Stimulated activated CD4-positive, alpha-beta T cell treated with anti-CD3 and anti-CD28 coated beads, TNF-alpha, amount 100 ng/mL, for 48 hours (primary cell): ENCODE results near the gene ANKRD28.
"Not testable (repeated sequence)": the region's sequence is repeated elsewhere in the genome, so short reads cannot be mapped to it uniquely, and the experiment has no call there.

ENCODE experiments used
- DNase-seq, 3 donors: peaks; one replicate each; pipeline ENCODE4 v3.0.0-alpha.2; 2020; ENCODE audit warnings: low read depth in 3 of 3

The ANKRD28 gene

DNA sequence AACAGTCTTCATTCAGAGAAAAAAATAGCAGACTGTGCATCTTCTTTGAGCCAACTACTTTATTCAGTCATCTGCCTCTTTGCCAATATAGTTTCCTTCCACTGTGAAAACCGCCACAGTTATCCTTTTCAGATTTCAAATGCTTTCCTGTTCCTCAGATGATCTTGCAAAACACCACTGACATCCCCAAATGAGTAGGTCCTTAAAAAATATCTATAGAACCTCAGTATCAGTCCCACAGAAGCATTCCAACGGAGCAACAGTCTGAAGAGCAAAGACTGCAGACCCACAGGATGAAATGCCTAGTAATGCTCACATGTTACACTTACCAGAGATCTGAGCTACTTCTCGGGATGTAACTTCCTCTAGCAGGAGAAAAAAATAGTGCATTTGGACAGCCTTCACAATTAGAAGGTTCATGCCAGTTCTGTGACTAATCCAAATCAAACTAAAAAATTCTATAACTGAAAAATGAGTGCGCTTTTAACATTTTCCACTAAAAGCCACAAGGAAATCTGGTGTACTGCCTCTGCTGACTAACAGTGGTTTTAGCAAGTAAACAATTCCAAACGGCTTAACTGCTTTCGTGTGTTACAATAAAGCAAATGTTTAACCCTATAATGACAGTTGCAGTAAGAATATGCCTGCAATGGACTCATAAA, at the start of gene ANKRD28:
TSS of gene ANKRD28 (minus strand) at position 338 of the 662 bp plus-strand sequence. CDS start 1,458 bp downstream, outside the sequence.
- no peak for DNase-seq

GRCh38 chr3:15847239-15847638, 49.5 kb upstream of the ANKRD28 start:
- DNase-seq: no peak

DNA sequence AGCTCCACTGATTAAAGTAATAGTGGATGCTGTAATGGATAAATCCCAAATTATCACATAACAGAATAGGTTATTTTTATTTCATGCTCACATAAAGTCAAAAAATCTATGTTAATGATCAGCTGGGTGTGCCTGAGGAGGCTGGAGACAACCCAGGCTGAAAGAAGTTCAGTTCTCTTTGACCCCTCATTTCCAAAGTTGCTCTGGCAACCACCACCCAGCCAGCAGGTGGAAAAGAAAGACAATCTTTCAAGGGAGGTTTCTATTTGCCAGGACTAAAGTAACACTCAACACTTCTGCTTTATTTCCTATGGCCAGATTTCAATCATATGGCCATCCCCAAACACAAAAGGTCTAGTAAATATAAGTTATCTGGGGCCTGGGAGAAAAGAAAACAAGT, 48.8 kb upstream of the ANKRD28 start:
- no peak for DNase-seq

DNA sequence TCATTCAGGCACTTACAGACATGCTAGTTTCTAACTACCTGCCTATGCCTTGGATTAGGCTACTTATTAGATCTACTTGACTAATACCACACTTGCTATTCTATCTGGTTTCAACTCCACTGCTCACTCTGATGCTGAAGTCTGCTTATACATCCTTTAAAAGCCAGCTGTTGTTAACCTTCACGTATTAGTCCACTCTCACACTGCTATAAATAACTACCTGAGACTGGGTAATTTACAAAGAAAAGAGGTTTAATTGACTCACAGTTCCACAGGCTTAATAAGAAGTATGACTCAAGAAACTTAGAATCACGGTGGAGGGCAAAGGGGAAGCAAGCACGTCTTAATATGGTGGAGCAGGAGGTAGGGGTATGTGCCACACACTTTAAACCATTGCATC, 47.7 kb upstream of the ANKRD28 start:
- no peak for DNase-seq

DNA sequence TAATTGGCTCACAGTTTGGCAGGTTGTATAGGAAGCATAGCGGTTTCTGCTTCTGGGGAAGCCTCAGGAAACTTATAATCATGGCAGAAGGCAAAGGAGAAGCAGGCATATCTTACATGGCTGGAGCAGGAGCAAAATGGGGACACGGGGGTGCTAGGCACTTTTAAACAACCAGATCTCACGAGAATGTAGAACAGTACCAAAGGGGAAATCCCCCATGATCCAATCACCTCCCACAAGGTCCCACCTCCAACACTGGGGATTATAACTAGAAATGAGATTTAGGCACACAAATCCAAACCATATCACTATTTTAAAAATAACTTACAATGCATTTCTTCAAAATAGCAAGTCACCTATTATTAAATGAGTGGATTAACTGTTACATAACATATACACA, 47.1 kb upstream of the ANKRD28 start:
- DNase-seq: no peak

- not testable (repeated sequence) for DNase-seq
These were observed 43.6 kb upstream of the ANKRD28 start for GRCh38 chr3:15841091-15841973.

- no peak for DNase-seq
These were observed 41.8 kb upstream of the ANKRD28 start for GRCh38 chr3:15839568-15839967.

- no peak for DNase-seq
These were observed 34.1 kb upstream of the ANKRD28 start for GRCh38 chr3:15831927-15832326.

DNA sequence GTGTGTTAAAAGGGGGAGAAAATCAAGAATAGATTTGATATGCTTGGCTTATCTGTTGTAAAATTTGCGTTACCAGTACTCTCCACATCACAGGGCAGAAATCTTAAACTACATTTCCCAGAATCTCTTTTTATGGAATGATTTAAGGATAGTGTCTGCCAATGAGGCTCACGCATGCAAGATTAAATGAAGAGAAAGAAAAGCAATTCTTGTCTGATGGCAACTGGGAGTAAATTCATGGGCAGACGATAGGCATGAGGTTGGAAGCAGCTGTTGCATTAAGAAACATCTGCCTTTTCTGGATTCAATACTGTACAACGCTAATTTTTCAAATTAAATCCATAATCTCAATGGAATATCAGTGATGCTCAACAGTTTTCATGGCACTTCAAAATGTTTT, 27.2 kb upstream of the ANKRD28 start:
- no peak for DNase-seq

DNA sequence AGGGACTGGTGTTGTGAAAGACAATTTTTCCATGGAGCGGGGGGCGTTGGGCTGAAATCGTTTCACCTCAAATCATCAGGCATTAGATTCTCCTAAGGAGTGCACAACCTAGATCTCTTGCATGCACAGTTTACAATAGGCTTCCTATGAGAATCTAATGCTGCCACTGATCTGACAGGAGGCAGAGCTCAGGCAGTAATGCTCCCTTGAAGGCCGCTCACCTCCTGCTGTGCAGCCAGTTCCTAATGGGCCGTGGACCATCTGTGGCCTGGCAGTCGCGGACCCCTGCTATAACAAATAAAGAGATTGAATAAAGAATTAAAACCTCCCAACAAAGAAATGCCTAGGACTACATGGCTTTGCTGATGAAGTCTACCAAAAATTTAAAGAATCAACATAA, 25.3 kb upstream of the ANKRD28 start:
- no peak for DNase-seq

GRCh38 chr3:15822281-15822680, 24.5 kb upstream of the ANKRD28 start:
- no peak for DNase-seq

DNA sequence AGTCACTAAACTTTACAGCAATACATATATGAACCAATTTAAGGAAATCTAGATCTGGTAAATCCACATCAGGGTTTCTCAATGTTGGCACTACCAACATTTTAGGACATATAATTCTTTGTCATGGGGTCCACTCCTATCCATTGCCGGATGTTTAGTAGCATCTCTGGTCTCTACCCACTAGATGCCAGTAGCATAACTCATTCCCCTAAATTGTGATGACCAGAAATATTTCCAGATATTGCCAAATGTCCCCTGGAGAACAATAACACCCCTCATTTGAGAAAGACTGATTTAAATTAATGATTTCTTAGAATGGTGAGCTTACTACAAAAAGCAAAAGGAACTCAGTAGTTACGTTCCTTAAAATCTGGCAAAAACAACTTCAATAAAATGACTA, 23.1 kb upstream of the ANKRD28 start:
- no peak for DNase-seq

GRCh38 chr3:15819576-15819975, 21.8 kb upstream of the ANKRD28 start:
- DNase-seq: no peak

DNA sequence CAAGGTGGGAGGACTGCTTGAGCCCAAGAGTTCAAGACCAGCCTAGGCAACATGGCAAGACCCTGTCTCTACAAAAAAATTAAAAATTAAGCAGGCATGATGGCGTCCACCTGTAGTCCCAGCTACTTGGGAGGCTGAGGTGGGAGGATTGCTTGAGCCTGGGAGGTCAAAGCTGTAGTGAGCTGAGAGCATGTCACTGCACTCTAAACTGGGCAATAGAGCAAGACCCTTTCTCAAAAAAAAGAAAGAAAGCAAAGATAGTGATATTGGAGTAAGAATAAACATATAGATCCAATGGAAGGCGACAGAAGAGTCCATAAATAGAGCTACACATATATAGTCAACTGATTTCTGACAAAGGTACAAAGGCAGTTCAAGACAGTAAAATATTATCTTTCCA, 21.3 kb upstream of the ANKRD28 start:
- DNase-seq: no peak

GRCh38 chr3:15815696-15816095, 17.9 kb upstream of the ANKRD28 start:
- no peak for DNase-seq

GRCh38 chr3:15813079-15813478, 15.3 kb upstream of the ANKRD28 start:
- DNase-seq: not testable (repeated sequence)

- DNase-seq: no peak
These were observed 14.4 kb upstream of the ANKRD28 start for GRCh38 chr3:15812183-15812582.

DNA sequence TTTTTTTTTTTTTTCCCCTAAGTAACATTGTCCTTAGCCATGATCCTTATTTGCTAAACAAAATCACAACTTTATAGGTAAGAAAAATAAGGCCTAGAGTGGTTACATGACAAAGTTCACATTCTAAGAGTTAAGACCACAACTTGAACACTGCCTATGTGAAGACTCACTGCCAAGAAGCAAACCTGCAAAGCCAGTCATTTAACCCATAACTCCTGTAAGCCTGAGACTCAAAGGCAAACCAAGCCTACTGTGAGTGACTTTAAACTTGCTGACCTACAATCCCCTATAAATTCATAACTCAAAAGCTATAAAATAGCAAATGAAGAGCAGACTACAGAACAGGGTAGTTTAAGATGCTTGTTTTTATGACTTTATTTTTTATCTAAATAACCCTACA, 12.9 kb upstream of the ANKRD28 start:
- DNase-seq: no peak

DNA sequence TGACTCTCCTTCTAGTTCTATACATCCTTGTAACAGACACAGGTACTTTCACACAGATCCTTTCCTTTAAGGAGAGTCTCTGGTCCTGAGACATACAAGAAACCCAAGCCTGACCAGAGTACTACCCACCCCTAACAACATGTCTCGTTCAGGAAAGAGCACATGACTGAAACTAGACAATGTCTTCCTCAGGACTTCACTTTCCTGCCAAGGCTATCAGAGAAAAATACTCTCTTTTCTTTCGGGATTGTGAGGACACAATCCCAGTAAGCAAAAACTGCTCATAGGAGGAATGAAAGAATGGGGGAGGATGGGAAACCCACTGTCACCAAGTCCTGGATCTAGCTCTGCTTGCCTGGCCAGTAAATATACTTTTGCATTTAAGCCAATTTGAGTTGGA, 11.5 kb upstream of the ANKRD28 start:
- DNase-seq: no peak

DNA sequence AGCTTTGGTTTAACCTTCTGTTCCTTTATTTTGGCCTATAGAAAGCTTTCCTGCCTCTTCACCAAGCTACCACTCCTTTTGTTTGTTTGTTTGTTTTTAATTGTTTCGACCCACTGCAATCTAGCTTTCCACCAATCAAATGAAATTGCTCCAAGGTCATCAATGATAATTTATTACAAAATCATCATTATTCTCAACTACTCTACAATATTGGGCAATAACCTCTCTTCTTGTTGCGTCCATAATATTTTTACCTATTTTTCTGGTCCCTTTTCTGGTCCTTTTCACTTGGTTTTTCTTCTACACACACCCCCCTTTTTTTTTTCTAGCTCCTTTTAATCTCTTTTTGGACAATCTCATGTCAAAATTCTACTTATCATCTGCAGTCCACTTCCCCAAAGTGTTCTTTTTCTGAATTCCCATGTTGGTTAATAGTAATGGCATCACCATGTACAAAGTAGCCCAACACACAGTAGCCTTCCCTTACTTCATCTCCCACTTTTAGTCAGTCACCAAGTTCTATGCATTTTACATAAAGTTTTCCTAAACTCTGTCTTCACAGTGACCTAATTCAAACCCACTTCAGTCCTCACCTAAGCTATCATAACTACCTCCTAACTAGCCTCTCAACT, 11.0 kb upstream of the ANKRD28 start:
- DNase-seq: no peak

- DNase-seq: no peak
These were observed 8.0 kb upstream of the ANKRD28 start for GRCh38 chr3:15805756-15806266.

DNA sequence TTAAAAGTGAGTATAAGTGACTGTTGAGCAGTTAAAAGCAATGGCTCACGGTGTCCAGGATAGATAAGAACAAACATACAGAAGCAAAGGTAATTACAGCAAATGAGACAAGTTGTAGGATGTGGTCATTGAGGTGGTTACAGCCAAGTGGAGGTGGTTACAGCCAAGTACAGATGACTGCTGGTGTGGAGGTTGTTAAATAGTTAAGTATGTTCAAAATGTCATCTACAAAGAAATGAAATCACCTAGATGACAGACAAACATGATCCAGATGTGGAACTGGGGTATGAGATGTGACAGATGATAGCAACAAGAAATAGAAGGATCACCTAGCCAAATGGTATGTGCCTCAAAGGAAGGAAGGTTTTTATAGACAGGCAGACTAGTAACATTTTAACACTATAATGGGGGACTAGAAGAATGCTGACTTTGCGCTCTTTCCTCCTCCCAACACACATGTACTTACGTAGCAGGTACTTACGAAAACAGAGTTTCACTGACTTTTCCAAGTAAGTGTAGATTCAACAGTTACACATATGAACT, 6.8 kb upstream of the ANKRD28 start:
- DNase-seq: no peak
